Upper lobe of left lung (tissue), 4 donors: ENCODE measurements around the gene ARHGAP31.

ENCODE experiments used
- EP300 ChIP-seq, 4 donors: sonication (generic); formaldehyde crosslinking; IDR thresholded peaks; one replicate each; pipeline ENCODE4 v1.5.1; 2017; ENCODE audit warnings: antibody characterized with exemption in 4 of 4, control low read depth in 2 of 4
- POLR2A ChIP-seq, 4 donors: fragments of 450-650 bp; IDR thresholded peaks; one replicate each; pipeline ENCODE4 v1.5.1; 2016 to 2017; ENCODE audit warnings: antibody characterized with exemption in 4 of 4, mild to moderate bottlenecking in 2 of 4
- POLR2AphosphoS5 ChIP-seq, 2 donors: sonication (generic); formaldehyde crosslinking; IDR thresholded peaks; one replicate each; pipeline ENCODE4 v1.5.1; 2017; ENCODE audit warnings: antibody characterized with exemption in 2 of 2
- TF ChIP-seq, protein P1 (sequence below), 6 experiments: fragments of 450-650 bp in 4 of 6; fragments of 200-600 bp in 2 of 6; sonication (generic) in 2 of 6; IDR thresholded peaks; one replicate each; pipeline ENCODE4 v1.5.1; 2016 to 2019; ENCODE audit warnings: antibody characterized with exemption in 6 of 6

DNA sequence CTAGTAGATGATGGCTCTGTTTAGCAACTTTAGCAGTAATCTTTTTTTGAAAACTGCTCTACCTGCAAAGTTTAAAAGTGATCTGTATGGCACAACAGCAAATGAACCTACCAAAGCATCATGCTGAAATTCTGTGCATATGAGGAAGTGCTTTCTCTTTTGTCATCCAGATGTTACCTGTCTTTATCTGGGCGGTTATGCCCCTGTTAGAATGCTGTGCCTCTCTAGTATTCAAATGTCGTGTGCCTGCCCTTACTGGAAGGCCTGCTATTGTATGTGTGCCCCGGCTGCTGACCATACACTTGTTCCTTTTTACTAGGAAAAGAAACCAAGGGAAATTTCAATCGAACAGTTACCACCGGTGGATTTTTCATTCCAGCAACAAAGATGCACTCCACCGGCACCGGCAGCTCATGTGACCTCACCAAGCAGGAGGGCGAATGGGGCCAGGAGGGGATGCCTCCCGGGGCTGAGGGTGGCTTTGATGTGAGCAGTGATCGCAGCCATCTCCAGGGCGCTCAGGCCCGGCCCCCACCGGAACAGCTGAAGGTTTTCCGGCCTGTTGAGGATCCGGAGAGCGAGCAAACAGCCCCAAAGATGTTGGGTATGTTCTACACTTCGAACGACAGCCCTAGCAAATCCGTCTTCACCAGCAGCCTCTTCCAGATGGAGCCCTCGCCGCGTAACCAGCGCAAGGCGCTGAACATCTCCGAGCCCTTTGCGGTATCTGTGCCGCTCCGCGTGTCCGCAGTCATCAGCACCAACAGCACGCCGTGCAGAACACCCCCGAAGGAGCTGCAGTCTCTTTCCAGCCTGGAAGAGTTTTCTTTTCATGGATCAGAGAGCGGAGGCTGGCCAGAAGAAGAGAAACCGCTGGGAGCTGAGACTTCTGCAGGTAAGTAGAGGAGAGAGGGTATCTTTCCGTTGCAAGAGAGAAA, 107.6 kb downstream of the ARHGAP31 start:
- TF ChIP-seq POLR2AphosphoS5 (IDR thresholded peaks at IDR 0.05) = no peak
- TF ChIP-seq EP300 (IDR thresholded peaks at IDR 0.05) = no peak
- TF ChIP-seq, protein P1, sequence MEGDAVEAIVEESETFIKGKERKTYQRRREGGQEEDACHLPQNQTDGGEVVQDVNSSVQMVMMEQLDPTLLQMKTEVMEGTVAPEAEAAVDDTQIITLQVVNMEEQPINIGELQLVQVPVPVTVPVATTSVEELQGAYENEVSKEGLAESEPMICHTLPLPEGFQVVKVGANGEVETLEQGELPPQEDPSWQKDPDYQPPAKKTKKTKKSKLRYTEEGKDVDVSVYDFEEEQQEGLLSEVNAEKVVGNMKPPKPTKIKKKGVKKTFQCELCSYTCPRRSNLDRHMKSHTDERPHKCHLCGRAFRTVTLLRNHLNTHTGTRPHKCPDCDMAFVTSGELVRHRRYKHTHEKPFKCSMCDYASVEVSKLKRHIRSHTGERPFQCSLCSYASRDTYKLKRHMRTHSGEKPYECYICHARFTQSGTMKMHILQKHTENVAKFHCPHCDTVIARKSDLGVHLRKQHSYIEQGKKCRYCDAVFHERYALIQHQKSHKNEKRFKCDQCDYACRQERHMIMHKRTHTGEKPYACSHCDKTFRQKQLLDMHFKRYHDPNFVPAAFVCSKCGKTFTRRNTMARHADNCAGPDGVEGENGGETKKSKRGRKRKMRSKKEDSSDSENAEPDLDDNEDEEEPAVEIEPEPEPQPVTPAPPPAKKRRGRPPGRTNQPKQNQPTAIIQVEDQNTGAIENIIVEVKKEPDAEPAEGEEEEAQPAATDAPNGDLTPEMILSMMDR (IDR thresholded peaks at IDR 0.05) = no peak
- no peak for TF ChIP-seq POLR2A (IDR thresholded peaks at IDR 0.05)
